NCI-H2171 treated with DMSO at 0.1 percent for 48 hours (cell line): Measurements from ENCODE around the gene SERGEF.
A peak's percentile ranks its signal among the peaks of the same experiment; 100 is the strongest.

Experiments
- DNase-seq: peaks from one replicate; lab custom pipeline; 2025; lab: John Stamatoyannopoulos, UW

The SERGEF gene

DNA sequence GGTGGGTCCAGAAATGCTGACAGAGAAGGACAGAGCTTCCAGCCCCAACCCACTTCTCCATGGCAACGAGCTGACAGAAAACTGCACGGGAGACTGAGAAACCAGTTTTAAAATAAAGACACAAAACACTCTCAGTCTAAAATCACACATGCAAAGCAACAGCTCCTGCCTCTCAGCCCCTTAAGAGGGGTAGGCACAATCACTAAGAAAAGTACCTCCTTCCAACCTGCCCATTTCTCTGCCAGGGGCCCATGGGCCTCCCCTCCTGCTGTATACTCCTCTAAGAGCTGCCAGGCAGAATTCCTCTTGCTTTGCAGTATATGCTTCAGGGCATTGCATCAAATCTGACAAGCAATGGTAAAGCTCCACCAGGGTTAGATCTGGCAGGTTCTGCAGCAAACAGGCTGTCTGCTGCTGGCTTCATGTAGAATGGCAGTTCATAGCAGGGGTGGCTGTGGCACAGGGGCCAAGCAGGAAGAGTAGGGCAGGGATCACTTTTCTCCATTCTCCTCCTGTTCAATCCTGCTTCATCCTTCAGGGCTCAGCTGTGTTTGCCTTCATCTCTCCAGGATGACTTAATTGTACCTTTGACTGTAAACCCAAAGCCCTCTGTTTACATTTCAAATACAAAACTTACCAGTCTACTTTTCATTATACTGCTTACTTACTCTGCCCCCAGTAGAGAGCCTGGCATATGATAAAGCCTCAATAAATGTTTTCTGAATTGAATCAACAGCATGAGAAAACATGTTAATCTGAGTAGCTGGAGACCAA, 200.6 kb downstream of the SERGEF start:
- DNase-seq = no peak

DNA sequence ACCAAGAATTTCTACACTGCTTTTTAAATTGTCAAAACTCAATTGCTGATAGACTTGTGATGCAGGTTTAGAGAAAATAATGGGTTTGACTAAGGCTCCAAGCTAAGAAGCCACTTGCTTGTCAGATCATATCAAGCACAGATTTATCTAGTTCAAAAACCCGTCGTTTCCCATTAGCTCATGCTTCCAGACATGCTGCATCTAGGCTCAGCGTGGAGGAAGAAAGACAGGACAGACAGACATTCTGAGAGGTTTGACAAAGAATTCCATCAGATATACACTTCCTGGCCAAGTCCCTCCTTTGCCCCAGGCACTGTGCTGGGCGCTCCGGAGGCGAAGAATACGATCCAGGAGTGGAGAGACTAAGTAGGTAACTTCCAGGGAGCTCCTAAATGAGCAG, 201.5 kb downstream of the SERGEF start:
- no peak for DNase-seq

DNA sequence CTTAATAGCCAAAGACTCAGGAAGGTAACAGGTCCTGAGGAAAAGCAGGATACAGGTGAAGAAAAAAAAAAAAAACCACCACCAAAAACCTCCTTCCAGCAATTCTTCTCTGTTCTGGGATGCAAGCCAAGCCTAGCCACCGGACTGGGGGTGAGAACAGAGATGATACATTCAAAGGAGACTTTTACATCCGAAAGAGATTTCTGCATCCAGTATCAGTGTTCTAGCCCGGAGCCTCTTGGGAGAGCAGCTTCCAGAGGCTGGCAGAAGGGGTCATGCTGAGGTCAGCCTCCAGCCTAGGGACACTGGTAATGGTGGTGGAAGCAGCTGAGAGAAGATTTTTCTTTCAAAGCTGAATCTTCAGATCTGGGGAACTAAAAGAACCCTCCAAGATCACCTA, 202.1 kb downstream of the SERGEF start:
- DNase-seq = no peak

DNA sequence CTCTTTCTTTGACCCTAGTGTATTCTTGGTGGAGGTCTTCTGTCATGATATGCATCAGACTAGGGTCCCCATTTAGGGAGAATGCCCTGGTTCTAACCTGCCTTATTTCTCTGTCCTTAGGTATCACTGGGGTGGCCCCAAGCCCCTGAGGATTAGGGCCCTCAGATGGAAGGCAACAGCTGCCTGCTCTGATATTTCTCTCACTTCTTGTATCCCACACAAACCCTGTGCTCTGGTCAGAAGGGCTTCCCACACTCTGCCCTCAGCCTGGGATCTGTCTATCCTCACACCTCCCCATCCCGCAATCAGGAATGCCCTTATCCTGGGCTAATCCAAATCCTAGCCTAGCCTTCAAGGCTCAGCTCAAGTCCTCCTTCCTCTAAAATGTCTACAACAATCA, 202.8 kb downstream of the SERGEF start:
- no peak for DNase-seq

DNA sequence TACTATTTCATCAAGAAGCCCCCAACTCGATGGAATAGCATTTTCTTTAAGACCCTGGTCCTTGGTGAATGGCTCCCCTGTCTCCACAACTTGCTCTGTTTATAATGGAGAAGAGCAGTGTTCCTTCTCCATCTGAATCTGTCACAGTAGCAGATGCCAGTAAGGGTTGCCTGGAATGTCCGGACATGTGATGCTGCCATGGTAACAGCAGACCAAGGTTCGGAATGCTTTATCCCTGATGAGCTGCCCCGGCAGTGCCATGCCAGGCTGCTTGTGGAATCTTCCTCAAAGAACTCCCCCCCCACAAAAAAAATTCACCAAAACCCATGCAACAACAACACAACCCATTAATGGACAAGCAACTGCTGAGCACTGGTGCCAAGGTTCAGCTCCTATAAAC, 205.8 kb downstream of the SERGEF start:
- DNase-seq = no peak

DNA sequence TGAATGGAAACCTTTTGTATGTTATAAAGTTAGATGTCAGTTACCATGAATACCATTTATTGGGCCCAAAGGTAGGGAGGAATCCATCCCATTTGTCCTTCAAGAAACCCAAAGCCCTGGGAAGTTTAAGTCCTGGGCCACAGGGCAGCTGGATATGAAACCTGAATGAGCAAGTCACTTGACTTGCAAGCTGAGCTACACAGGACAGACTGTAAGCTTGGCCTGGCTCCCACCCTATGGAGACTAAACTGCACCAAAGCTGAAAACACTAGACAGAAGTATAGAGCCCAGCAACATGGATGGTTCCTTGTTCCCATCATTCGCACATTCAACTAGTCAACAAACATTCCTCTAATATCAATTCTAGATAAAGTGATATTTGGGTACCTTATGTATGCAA, 207.0 kb downstream of the SERGEF start:
- no peak for DNase-seq

DNA sequence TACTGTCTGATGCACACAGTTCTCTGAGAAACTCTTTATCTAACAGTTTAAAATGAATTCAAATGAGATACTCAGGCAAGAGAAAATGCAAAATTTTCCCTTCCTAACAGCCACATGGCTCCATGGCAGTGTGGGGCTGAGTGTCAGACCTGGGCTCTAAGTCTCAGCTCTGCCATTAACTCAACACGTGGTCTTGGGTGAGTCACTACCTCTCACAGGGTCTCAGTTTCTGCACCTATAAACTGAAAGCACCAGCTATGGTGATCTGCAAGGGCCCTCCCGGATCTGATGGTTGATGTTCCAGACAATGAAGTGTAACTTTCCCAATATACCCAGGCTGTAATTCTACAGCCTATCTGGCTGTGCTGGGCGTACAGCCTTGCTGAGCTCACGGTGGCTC, 207.8 kb downstream of the SERGEF start:
- DNase-seq = no peak

DNA sequence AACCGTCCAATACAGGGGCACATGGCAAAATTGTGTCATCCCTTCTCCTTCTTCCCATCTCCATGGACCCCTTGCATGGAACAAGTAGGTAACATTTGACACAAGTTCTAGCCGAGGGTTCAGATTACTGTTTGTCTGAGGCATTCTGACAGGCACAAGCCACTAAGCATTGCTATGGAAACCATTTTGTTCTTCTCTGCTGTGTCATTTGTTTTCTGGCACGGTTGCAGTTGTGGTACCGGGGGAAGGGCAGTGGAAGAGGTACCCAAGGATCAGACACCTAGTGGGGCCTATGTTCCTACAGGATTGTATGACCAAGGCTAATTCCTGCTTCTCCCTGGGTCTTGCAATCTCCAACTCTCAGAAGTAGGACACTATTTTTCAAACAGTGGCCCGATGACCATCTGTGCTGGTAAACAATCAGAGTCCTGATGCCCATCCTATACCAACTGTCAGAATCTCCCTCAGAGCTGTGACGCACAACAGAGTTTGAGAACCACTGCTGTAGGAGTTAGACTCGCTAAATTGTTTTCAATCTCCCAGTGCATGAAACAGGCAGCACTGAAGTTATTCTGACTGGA, 209.0 kb downstream of the SERGEF start:
- DNase-seq = peak; percentile 13

DNA sequence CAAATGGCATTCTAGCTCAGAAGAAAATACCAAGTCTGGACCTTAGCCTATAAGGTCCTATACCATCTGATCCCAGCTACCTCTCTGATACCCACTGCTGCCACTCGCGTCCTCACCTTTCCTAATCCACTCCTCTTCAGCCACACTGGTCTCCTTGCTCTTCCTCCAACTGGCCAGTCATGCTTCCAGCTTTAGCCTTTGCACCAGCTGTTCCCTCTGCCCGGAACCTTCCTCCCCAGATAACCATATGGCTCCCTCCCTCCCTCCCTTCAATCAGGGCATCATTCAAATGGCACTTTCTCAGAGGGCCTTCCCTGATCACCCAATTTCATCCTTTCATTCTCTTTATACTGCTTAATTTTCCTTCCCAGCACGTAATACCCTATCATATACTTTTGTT, 210.4 kb downstream of the SERGEF start:
- DNase-seq = no peak

DNA sequence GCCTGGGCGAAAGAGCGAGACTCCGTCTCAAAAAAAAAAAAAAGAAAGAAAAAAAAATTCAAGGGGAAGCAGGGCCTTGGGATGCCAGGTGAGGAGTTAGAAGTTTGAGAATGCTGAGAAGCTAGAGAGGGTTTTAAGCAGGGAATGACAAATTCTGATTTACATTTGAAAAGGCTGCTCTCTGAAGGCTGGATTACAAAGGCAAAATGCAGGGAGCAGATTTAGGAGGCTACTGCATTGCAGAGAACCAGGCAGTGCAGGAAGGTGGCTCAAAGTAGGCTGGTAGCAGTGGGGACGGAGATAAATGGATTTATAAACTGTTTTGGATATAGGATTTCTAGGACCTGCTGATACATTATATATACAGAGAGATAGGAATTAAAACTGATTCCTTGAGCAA, 211.7 kb downstream of the SERGEF start:
- no peak for DNase-seq

DNA sequence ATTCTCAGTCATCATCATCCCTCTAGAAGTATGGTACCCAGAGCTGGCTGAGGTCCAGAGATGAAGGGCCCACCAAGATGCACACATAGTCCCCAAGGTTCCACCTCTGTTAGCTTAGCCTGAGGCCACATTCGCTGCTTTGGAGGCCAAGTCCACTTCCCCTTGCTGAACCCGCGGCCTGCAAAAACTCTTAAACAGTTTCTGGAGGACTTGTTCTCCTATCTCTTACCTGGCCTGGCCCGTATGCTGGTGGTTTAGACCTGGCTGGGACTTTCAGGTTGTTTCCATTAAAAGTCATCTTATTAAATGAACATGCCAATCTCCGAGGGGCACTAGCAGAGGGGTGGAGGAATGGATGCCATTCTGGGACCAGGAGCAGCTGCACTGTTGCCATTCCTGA, 213.7 kb downstream of the SERGEF start:
- DNase-seq = no peak

DNA sequence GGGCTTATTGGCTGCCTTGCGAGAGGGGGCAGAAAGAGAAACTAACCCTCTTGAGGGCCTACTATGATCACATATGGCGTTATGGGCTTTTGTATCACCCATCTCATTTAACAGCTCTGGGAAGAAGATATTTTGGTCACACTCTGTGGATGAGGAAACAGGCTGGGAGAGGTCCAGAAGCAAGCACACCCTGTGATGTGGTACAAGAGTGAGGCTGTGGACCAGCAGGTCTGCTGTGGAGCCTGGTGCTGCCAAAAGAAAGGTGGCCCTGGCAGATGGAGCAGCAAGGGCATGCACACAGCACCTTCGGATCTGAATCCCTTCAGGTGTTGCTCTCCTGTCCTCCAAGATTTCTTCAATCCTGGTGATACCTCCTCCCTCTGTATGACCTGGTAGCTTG, 214.1 kb downstream of the SERGEF start:
- DNase-seq = no peak

DNA sequence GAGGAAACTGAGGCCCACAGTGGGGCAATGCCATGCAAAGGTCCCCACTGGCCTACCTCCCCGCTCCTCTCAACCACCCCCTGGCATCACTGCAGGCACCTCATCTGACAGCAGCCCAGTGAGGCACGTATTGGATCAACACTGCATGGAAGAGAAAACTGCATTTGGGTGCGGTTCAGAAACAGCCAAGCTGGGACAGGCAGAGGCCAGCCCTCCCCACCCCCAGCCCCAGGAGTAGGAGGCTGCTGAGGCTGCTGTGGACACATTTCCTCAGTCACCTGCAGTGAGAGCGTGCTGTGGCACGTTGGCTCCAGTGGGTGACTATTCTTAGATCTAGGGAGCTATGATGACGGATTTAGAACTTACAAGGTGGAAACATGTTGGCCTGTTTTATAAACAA, 214.6 kb downstream of the SERGEF start:
- no peak for DNase-seq

DNA sequence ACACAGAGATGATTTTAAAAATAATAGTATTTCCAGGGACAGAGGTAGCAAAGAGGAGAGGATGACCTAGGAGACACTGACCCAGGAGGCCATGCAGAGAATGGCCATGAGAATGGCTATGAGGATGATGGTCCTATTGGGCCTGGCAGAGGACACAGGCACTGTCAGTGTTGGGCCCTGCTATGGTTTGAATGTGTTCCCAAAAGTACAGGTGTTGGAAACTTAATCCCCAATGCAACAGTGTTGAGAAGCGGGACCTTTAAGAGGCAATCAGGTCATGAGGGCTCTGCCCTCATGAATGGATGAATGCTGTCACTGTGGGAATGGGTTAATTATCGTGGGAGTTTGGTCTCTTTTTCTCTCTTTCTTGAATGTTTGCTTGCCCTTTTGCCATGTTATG, 216.7 kb downstream of the SERGEF start:
- no peak for DNase-seq

DNA sequence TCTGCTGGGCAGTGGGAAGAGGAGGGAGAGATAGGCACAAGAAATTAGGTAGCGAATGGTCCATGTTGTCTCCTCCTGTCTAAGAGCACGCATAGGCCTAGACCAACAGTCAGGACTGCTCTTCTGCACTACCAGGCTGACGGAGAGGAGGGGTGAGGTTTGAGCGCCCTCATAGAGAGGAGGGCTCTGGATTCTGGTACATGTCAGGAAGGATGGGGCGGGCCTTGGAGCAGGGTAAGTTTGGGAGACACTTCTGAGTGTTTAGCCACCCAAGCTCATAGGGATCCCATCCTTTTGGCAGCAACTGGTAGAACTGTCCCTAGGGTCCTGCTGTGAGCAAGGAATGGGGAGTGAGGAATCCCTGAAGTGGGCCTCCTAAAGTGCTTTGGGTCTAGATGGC, 217.9 kb downstream of the SERGEF start:
- DNase-seq = no peak

DNA sequence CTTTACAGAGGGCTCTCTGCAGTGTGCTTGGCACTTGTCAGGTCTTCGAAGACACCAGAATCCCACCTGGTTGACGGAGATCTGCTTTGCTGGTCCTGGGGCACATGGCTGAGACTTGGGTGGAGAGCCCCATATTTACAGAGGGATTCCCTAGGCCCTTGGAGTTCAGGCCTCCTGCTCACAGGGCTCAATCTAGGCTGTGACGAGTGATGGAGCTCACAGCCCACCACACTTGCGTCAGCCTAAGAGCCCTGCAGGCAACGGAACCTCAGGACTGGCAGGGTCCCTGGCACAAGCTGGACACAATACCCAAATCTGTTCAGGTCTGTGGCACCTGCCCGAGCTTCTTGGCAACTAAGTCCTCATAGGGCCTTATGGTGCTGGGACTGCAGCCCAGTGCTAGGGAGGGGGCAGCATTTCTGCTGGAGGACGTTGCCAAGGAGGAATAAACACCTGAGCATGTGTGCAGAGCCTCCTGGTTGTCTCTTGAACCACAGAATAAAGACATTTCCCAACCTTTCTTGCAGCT, 219.1 kb downstream of the SERGEF start:
- DNase-seq = no peak

DNA sequence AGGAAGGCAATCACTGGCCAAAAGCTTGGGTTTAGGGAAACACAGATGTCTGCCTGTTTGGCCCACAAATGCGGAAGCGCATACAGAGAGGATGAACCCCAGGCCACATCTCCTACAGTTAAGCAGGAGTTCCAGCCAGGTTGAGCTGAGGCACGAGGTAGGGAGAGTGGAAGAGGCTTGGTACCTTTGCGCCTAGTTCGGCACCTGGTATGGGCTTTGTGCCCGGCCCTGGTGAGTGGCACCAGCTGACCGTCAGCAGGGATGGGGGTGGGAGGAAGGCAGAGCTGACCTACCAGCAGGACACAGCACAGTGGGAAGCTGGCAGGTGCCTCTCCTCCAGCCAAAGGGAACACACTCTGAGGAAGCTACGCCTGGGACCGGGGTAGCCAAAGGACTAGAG, 220.7 kb downstream of the SERGEF start:
- DNase-seq = no peak

DNA sequence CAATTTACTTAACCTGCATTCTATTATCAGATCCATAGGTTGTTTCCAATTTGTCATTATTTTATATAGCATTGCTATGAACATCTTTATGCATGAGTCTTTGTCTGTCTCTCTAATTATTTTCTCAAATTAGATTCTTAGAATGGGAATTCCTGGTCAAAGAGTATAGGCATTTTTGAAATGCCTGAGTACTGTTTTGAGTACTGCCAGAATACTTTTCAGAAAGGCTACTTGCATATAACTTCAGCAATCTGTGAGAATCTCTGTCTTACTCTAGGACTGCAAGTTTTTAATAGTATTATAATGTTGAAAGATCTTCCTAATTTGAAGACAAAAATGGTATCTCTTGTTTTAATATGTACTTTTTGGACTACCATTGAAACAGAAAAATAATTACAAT, 221.7 kb downstream of the SERGEF start:
- no peak for DNase-seq

DNA sequence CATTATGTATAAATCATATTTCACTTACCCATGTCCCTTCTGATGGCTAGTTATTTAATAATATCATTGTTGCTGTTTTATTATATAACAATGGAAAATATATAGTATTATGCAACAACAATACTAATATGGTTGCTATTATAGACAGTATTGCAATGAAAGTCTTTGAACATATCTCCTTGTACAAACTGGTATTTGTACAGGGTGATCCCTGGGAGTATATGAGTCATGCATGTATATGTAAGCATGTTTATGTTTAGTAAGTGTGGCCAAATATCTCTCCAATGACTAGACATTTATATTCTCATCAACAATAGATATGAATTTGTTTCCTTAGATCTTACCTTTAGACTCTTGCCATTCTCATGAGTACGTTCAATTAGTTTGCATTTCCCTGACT, 222.4 kb downstream of the SERGEF start:
- no peak for DNase-seq

DNA sequence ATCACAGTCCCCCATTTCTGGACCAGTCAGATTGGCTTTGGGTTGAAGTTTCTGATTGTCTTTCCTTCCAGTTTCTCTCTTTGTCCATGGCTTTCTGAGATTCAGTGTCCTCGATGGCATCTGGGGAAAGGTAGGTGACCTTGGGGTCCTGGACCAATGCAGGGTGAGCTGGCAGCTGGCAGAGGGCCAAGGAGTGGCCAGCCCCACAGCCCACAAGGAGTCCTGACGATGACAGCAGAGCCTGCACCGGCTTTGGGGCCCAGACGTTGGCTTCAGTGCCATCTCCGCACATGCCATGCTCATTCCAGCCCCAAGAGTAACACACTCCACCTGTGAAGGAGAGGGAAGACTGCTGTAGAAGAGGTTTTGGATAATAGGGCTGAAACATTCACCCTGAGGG, 224.8 kb downstream of the SERGEF start:
- DNase-seq = no peak

DNA sequence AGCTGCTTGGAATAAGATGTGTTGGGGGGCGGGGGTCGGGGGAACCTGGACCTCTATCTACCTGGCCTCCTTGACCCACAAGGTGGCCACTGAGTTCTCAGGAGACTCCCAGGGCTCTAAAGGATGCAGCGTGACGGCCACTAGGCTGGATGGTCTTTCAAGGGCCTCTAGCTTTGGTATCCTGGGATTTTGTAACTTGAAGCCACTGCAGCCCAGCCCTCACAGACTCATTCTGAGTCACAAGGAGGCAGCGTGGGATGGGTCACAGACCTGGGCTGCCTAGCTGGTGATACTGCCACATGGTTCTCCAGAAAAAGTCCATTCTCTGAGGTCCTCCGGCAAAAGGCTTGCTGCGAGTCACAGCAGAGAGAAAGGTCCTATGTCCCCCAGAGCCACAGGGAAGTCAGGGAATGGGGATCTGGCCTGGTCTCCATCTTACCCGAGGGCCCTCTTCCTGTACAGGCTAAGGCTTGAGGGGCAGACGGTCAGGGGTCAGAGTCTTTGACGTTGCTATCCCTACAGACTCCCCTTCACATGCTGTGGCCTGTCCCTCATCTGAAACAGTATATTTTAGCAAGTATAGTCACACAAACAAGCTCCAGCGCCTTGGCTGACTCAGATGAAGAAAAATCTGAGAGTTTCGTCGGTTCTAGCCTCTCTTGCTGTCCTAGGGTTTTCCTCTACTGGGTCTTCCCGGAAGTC, 225.9 kb downstream of the SERGEF start:
- DNase-seq = no peak

DNA sequence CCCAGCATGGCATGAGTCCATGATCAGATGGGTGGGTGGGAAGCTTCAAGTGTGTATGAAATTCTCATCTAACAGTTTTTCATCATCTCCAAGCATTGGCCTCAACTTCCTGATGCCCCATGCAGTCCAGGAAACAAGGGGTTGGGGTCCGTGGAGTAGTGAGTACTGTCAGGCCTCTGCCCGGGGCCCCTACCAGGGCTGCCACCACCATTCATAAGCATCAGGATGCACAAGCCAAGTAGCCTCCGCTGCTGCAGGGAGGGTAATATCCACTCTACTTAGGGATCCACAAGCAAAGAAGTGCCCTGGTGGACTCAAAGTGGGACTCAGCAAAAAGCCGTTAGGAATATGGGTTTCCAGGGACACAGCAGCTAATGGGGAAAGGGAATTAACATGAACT, 229.0 kb downstream of the SERGEF start:
- no peak for DNase-seq

DNA sequence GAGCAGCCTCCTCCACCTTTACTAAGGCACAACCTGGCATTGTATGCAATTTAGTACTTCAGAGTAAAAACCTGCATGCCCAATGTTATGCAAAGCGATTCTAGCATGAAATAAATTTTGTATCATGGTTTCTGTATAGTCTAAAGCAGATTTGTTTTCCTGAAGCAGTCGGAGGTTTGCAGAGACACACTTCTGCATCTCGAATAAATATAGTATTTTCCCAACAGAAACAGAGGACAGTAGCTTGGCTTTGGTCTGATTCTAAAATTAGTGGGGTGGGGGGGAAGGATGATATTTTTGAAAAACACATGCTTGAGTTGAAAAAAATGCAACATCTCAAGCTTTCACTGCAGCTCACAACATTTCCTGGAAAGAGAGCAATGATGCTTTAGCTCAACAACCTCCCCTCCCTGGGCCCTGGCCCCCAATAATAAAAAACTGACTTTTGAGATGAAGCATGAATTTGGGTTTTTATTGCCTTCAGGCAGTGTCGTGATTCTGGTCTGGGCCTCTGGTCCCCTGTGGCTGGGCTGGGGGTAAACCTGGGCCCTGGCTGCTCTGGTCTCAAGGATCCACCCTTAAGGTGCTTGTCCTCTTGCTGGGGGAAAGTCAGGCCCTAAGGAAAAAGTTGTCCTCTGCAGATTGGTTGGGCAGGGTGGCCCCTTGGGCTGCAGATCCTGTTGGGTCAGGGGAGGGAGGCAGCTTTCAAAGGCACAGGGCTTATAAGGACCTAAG, 230.1 kb downstream of the SERGEF start:
- no peak for DNase-seq
